ENCODE measurements around the gene SCARB2. TPM values are rescaled to one million over a fixed set of nuclear protein-coding genes. Genes with fewer than 3 reads are reported as not detected.

The SCARB2 gene
- total and polyA plus RNA-seq, 4 donors: 58.2 to 136 (median 73.7) TPM

DNA sequence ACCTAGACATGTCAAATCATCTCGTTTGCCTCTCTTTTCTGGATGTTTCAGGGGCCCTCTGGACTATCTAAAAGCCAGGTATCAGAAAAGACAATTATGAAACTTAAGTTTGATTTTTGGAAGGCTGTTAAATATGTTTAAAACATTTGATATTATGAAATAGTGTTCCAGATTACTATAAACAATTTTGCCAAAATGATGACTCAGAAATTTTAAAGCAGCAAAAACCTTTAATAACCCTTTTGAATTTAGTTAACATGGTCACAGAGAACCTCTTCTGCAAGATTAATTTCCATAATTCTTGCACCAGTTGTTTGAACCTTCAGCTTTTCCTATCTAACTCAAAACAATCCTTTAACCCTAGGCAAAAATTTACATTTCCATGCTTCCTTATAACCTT, 19.1 kb upstream of the SCARB2 start (continued):
- TF ChIP-seq, protein P1, sequence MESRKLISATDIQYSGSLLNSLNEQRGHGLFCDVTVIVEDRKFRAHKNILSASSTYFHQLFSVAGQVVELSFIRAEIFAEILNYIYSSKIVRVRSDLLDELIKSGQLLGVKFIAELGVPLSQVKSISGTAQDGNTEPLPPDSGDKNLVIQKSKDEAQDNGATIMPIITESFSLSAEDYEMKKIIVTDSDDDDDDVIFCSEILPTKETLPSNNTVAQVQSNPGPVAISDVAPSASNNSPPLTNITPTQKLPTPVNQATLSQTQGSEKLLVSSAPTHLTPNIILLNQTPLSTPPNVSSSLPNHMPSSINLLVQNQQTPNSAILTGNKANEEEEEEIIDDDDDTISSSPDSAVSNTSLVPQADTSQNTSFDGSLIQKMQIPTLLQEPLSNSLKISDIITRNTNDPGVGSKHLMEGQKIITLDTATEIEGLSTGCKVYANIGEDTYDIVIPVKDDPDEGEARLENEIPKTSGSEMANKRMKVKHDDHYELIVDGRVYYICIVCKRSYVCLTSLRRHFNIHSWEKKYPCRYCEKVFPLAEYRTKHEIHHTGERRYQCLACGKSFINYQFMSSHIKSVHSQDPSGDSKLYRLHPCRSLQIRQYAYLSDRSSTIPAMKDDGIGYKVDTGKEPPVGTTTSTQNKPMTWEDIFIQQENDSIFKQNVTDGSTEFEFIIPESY (IDR thresholded peaks at IDR 0.05): no peak
- TF ChIP-seq RXRA (IDR thresholded peaks at IDR 0.05) (no peak), HNF4G (IDR thresholded peaks at IDR 0.05) (no peak)
- TF ChIP-seq, protein P2, sequence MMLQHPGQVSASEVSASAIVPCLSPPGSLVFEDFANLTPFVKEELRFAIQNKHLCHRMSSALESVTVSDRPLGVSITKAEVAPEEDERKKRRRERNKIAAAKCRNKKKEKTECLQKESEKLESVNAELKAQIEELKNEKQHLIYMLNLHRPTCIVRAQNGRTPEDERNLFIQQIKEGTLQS (IDR thresholded peaks at IDR 0.05): no peak

DNA sequence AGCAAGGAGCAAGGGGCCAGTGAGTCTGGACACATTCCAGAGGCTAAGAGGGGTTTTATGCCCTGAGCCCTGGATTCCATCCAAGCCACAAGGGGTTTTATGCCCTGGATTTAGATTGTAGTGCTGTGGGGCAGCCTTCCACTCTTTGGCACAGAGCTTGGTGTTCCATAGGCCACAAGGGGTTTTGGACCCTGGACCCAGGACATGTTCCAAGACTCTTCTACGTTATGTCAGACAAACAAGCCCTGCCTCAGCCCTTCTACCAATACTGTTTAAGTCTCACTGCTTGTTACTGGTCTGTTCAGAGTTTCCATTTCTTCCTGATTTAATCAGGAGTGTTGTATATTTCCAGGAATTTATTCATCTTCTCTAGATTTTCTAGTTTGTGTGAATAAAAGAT, 12.8 kb upstream of the SCARB2 start:
- Histone ChIP-seq H3K9me3 (ENCODE audit: control insufficient read depth in 4 of 4, low read length in 3 of 4) (no peaks in the 10 kb centered on the region), H3K36me3 (ENCODE audit: control insufficient read depth in 4 of 4, insufficient read depth in 3 of 4, low read depth in 1 of 4, low read length in 3 of 4) (no peaks in the 10 kb centered on the region), H3K4me1 (ENCODE audit: control insufficient read depth in 4 of 4, insufficient read depth in 4 of 4, low read length in 3 of 4) (peaks cover 0 to 7% (median 6%) of the 10 kb centered on the region in 4 donors), H3K27ac (ENCODE audit: low read depth in 1 of 2, low read length in 2 of 2) (peak overlapping the region in 1 of 2 donors; percentile 12), H3K4me3 (ENCODE audit: low read depth in 1 of 3, low read length in 3 of 3) (no peak overlapping the region), H3K9ac (ENCODE audit: low read depth in 1 of 2, low read length in 2 of 2) (no peak overlapping the region), H3K27me3 (ENCODE audit: control insufficient read depth in 4 of 4, insufficient read depth in 4 of 4, low read length in 3 of 4) (no peaks in the 10 kb centered on the region)
- no peak for DNase-seq (ENCODE audit: low spot score)
- TF ChIP-seq YY1 (IDR thresholded peaks at IDR 0.05) (peak; percentile 20), RAD21 (IDR thresholded peaks at IDR 0.05) (peak in 1 of 2 donors; percentile 14), FOXA1 (IDR thresholded peaks at IDR 0.05) (no peak), TAF1 (conservative IDR thresholded peaks at IDR 0.05) (no peak), JUND (IDR thresholded peaks at IDR 0.05) (peak in 1 of 2 donors; percentile 46), NR2F2 (IDR thresholded peaks at IDR 0.05) (no peak), HNF4G (IDR thresholded peaks at IDR 0.05) (peak; percentile 86), FOXA2 (IDR thresholded peaks at IDR 0.05) (no peak), RXRA (IDR thresholded peaks at IDR 0.05) (peak; percentile 56 to 76), GABPA (IDR thresholded peaks at IDR 0.05 in 1 of 2, conservative IDR thresholded peaks at IDR 0.05 in 1 of 2) (no peak), HNF4A (conservative IDR thresholded peaks at IDR 0.05) (peak; percentile 94 to 96), SP1 (IDR thresholded peaks at IDR 0.05) (peak; percentile 84), EGR1 (IDR thresholded peaks at IDR 0.05; ENCODE audit: low read depth in 2 of 2) (no peak)
- TF ChIP-seq, protein P3, sequence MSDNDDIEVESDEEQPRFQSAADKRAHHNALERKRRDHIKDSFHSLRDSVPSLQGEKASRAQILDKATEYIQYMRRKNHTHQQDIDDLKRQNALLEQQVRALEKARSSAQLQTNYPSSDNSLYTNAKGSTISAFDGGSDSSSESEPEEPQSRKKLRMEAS (IDR thresholded peaks at IDR 0.05): no peak
- TF ChIP-seq, protein P1 (IDR thresholded peaks at IDR 0.05): no peak
- TF ChIP-seq, protein P2 (IDR thresholded peaks at IDR 0.05): no peak
- TF ChIP-seq, protein P4, sequence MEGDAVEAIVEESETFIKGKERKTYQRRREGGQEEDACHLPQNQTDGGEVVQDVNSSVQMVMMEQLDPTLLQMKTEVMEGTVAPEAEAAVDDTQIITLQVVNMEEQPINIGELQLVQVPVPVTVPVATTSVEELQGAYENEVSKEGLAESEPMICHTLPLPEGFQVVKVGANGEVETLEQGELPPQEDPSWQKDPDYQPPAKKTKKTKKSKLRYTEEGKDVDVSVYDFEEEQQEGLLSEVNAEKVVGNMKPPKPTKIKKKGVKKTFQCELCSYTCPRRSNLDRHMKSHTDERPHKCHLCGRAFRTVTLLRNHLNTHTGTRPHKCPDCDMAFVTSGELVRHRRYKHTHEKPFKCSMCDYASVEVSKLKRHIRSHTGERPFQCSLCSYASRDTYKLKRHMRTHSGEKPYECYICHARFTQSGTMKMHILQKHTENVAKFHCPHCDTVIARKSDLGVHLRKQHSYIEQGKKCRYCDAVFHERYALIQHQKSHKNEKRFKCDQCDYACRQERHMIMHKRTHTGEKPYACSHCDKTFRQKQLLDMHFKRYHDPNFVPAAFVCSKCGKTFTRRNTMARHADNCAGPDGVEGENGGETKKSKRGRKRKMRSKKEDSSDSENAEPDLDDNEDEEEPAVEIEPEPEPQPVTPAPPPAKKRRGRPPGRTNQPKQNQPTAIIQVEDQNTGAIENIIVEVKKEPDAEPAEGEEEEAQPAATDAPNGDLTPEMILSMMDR (IDR thresholded peaks at IDR 0.05; ENCODE audit: low read depth, low read length, missing input control): no peak
- TF ChIP-seq, protein P5, sequence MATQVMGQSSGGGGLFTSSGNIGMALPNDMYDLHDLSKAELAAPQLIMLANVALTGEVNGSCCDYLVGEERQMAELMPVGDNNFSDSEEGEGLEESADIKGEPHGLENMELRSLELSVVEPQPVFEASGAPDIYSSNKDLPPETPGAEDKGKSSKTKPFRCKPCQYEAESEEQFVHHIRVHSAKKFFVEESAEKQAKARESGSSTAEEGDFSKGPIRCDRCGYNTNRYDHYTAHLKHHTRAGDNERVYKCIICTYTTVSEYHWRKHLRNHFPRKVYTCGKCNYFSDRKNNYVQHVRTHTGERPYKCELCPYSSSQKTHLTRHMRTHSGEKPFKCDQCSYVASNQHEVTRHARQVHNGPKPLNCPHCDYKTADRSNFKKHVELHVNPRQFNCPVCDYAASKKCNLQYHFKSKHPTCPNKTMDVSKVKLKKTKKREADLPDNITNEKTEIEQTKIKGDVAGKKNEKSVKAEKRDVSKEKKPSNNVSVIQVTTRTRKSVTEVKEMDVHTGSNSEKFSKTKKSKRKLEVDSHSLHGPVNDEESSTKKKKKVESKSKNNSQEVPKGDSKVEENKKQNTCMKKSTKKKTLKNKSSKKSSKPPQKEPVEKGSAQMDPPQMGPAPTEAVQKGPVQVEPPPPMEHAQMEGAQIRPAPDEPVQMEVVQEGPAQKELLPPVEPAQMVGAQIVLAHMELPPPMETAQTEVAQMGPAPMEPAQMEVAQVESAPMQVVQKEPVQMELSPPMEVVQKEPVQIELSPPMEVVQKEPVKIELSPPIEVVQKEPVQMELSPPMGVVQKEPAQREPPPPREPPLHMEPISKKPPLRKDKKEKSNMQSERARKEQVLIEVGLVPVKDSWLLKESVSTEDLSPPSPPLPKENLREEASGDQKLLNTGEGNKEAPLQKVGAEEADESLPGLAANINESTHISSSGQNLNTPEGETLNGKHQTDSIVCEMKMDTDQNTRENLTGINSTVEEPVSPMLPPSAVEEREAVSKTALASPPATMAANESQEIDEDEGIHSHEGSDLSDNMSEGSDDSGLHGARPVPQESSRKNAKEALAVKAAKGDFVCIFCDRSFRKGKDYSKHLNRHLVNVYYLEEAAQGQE (IDR thresholded peaks at IDR 0.05): no peak
- 0% methylated on average over 1 of the region's 1 CpG for WGBS

All from liver (tissue), 9 donors.